Fibroblast of pulmonary artery (primary cell): ENCODE data around the gene PIEZO1.

ENCODE experiments used
- DNase-seq: peaks from one replicate; pipeline ENCODE4 v3.0.0-alpha.2; 2010; ENCODE audit warnings: low read depth
- H3K4me3 ChIP-seq: replicated peaks from 2 replicates; pipeline ENCODE4 v1.5.1; 2011; ENCODE audit warnings: low read depth, mild to moderate bottlenecking, control low read depth, low read length, moderate library complexity
- TF ChIP-seq, protein P1 (sequence below): IDR thresholded peaks from 2 replicates; pipeline ENCODE4 v1.5.1; 2011; ENCODE audit warnings: mild to moderate bottlenecking, control low read depth, low read length, inconsistent platforms; ENCODE audit errors: missing control alignments

The PIEZO1 gene

DNA sequence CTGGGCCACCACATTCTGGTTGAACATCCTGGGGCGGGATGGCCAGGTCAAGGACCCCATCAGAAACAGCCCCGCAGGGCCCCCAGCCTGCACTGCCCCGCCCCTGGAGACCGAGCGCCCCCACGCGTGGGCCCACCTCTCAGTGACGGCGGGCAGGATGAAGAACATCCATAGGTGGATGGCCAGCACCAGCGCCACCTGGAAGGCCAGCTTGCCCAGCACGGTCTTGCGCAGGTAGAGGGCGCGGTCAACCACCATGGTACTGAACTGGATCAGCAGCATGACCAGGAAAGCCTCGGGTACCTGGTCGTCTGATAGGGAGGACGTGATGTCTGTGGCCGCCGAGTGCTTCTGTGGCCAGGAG is 65.1 kb downstream of the PIEZO1 start:
- no peak for DNase-seq
- H3K4me3 ChIP-seq = no peak overlapping the region
- TF ChIP-seq, protein P1, sequence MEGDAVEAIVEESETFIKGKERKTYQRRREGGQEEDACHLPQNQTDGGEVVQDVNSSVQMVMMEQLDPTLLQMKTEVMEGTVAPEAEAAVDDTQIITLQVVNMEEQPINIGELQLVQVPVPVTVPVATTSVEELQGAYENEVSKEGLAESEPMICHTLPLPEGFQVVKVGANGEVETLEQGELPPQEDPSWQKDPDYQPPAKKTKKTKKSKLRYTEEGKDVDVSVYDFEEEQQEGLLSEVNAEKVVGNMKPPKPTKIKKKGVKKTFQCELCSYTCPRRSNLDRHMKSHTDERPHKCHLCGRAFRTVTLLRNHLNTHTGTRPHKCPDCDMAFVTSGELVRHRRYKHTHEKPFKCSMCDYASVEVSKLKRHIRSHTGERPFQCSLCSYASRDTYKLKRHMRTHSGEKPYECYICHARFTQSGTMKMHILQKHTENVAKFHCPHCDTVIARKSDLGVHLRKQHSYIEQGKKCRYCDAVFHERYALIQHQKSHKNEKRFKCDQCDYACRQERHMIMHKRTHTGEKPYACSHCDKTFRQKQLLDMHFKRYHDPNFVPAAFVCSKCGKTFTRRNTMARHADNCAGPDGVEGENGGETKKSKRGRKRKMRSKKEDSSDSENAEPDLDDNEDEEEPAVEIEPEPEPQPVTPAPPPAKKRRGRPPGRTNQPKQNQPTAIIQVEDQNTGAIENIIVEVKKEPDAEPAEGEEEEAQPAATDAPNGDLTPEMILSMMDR = no peak

DNA sequence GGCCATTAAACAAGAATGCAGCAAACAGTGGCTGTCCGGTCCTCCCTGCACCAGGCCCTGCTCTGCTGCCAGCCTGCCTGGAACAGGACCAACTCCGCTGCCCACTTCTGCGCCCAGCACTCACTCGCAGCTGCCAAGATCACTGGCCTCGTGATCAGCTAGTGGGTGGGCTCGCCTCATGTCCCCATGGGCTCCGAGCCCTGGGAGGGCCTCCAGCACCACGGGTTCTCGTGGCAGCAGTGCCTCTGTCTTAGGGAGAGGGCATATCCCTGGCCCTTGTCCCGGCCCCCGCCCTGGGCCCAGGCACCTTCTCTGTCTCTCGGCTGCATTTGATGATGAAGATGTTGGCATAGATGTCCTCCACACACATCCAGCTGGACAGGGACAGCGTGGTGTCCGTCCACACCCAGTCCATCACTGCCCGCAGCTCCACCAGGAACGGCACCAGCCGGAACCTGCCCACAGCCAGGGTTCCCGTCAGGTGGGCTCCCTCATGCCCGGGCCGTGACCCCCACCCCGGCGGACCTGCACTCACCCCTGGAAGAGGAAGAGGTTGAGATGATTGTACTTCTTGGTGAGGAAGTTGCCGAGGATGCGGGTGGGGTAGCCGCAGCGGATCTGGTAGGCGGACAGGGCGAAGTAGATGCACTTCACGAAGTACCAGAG is 65.6 kb downstream of the PIEZO1 start:
- TF ChIP-seq, protein P1 = no peak
- H3K4me3 ChIP-seq = no peak overlapping the region
- no peak for DNase-seq

DNA sequence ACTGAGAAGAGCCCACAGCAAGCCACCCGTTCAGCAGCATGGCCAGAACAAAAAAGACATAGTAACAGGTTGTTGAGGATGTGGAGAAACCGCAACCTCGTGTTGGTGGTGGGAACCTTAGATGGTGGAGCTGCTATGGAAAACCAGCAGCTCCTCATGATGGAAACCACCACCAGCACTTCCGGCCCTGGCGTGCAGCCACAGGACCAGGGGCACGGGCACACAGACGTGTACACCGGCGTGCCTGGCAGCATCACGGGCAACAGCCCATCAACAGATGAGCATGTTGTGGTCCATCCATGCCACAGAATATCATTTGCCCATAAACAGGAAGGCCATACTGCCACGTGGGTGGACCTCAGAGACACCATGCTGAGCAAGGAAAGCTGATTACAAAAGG is 66.8 kb downstream of the PIEZO1 start:
- DNase-seq = no peak
- TF ChIP-seq, protein P1 = no peak
- no peak overlapping the region for H3K4me3 ChIP-seq

DNA sequence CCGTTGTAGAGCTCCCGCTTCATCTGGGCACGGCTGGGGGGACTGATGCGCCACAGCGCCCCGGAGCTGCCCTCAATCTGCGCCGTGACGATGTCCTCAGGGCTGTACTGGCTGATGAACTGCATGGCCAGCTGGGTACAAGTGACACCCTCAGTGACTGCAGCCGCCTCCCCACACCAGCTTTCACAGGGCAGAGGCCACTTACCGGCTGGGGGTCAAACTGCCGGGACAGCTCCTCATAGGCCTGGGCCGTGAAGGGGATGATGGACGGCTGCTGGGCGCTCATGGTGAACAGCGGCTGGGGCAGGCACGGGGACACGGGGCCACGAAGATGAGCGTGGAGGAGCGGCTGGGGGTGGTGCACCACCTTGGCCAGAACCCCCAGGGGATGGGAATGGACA is 68.4 kb downstream of the PIEZO1 start:
- DNase-seq = no peak
- no peak overlapping the region for H3K4me3 ChIP-seq
- TF ChIP-seq, protein P1 = no peak

DNA sequence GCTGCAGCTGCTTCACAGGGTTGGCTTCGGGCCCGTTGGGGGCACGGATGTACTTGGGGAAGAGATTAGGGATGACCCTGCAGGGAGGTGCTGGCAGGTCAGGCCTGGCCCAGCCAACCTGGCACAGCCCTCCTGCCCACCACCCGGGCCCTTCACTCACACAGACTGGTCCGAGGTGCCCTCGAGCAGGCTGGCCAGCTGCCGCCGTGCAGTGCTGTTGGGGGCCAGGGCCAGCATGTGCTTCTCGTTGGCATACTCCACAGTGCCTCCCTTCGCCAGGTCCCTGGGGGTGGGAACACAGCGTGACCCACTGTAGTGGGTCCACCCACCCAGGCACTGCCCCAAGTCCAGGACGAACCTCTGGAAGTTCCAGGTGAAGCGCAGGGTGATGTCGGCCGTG is 68.8 kb downstream of the PIEZO1 start:
- TF ChIP-seq, protein P1 = no peak
- H3K4me3 ChIP-seq = no peak overlapping the region

DNA sequence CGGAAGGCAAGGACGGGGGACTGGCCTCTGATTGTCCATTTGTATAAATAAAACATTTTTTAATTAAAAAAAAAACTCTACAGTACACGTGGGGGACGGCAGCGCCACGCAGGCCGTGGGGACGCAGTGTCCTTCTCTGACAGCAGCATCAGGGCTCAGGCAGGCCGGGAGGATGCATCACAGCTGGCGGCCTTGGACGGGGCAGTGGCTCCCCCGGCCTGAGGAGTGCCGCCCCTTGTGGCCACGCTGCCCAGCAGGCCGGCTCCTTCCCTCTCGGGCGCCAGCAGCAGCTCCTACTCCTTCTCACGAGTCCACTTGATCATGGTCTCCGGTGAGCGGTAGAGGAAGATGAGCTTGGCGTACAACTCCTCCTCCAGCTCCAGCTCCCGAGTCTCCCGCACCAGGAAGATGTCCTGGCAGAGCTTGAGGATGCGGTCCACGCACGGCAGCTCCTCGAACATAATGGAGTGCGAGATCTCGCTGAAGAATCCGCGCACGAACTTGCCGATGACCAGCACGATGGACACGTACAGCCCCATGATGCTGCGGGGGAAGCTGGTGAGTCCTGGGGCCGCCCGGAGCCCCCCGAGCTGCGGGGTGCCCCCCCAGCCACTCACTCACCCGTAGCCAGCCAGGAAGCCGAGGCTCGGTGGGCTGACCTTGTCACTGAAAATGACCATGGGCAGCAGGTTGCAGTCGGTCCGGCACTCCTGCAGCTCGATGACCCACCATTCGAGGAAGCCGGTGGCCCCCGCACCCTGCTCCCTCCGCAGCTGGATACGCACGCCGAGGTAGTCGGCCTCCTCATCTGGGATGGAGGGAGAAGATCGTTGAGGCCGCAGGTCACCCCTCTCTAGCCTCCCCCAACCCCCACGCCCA is 69.5 kb downstream of the PIEZO1 start:
- no peak for DNase-seq
- H3K4me3 ChIP-seq = no peak overlapping the region
- TF ChIP-seq, protein P1 = no peak

More for the DNA sequence above, 68.8 kb downstream of the PIEZO1 start:
- no peak for DNase-seq
